ENCODE data around the gene HOXC10.

- no peak for TF ChIP-seq TBP (IDR thresholded peaks at IDR 0.05; ENCODE audit: low read depth, low read length)
- no peak for TF ChIP-seq ZNF274 (IDR thresholded peaks at IDR 0.05; ENCODE audit: borderline replicate concordance, extremely low read depth, low read length)
- TF ChIP-seq RFX5 (IDR thresholded peaks at IDR 0.05; ENCODE audit: borderline replicate concordance, low read depth, low read length) = no peak
- no peak for TF ChIP-seq CTCF (IDR thresholded peaks at IDR 0.05; ENCODE audit: control extremely low read depth in 1 of 3, insufficient read depth in 1 of 3, low read depth in 1 of 3, low read length in 3 of 3)
- TF ChIP-seq BRCA1 (IDR thresholded peaks at IDR 0.05; ENCODE audit: low read depth, low read length) = no peak
- TF ChIP-seq CBX5 (IDR thresholded peaks at IDR 0.05; ENCODE audit: low read depth, low read length) = no peak
- no peak for TF ChIP-seq TCF12 (IDR thresholded peaks at IDR 0.05; ENCODE audit: low read depth, low read length)
- TF ChIP-seq JUND (IDR thresholded peaks at IDR 0.05; ENCODE audit: low read length) = no peak
Observed at GRCh38 chr12:54035568-54036264, 50.8 kb downstream of the HOXC10 start.
